ENCODE results near the gene ANKRD23.
"Not testable (repeated sequence)": the region's sequence is repeated elsewhere in the genome, so short reads cannot be mapped to it uniquely, and the experiment has no call there.

ANKRD23 gene

GRCh38 chr2:96843538-96844268 lies at the start of gene ANKRD23:
ANKRD23 (minus strand) TSS chr2:96844021; CDS start chr2:96843992, 29 bp downstream.
- no peak for DNase-seq

DNA sequence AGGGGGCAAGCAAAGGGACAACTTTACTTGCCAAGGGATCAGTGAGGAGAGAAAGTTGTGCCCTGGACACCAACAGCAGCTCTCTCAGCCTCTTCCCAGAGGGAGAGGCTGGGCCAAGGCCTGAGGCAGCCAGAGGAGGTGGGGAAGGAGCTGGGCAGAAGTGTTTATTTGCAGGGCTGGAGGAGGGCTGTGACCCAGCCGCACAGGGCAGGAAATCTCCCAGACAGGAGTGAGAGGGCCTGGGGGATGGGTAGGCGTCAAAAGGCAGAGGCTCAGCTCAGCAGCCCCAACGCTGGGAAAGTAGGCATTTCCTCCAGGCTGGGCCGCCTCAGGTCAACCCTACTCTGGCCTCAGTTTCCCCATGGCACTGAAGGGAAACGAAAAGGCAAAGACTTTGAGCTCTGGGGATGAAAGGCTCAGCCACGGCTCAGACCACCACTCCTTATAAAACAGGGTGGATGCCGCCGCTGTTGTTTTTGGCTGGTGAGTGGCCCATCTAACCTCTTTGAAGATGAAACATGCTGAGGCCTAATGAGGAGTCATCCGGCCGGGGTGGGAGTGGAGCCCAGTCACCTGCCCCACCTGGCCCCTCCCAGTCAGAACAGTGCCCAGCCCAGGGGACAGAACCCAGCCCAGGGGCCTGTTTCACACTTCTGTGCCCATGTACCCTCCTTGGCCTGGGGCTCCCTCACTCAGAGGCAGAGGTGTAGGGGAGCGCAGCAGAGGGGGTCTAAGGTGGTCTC lies 47.9 kb upstream of the ANKRD23 start:
- DNase-seq = no peak

- no peak for DNase-seq
Measured at GRCh38 chr2:96890726-96891385, 47.0 kb upstream of the ANKRD23 start.

DNA sequence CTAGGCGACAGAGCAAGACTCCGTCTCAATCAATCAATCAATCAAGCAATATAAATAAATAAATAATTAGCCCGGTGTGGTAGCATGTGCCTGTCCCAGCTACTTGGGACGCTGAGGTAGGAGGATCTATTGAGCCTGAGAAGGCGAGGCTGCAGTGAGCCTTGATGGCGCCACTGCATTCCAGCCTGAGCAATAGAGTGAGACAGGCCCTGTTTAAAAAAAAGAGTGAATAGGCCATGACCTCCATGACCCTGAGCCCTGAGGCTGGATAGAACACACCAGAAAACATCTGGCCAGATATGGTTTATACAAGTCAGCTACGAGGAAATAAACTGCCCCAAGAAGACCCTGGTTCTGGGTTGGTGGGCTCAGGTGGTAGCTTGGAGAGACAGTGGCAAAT lies 46.4 kb upstream of the ANKRD23 start:
- DNase-seq = no peak

- not testable (repeated sequence) for DNase-seq
Measured at GRCh38 chr2:96889502-96889901, 45.7 kb upstream of the ANKRD23 start.

DNA sequence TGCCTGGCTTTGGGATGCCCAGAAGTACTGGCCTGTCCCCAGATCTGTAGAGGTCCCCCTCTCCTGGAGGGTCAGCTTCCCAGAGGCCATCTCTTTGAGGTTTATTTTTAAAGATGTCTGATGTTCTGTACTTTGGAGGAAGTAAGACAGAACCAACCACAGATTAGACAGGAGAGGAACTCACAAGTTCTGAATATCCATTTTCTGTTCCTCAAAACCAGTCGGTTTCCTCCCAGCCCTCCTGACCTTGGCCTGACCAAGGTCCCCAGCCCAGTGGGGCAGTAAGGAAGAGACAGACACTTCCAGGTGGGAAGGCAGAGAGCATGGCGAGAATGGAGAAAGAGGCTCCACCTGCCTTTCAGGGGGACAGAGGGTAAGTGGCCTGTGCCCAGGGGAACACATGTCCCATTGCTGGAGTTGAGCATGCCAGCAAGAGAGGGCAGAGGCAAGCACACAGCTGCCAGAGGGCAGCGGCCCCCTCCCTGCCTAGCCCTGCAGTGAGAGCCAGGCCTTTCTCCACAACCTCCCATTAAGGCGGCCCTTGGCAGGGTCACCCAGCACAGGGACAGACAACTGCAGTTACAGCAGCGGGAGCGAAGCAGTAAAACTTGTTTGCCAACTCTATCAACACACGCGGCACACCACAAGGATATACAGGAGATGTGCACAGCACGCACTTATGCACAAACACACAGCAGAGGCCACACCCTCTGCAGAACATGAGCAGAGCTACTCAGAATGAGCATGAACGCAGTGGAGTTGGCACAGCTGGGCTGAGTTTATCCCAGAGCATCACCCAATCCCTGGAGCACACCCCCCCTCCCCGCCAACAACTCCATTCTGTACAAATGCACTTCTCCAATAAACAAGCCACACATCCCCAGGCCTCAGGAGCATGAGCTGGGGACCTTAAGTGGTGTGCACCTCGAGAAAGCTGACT lies 44.5 kb upstream of the ANKRD23 start:
- no peak for DNase-seq

GRCh38 chr2:96887493-96888012 lies 43.7 kb upstream of the ANKRD23 start:
- DNase-seq = no peak

DNA sequence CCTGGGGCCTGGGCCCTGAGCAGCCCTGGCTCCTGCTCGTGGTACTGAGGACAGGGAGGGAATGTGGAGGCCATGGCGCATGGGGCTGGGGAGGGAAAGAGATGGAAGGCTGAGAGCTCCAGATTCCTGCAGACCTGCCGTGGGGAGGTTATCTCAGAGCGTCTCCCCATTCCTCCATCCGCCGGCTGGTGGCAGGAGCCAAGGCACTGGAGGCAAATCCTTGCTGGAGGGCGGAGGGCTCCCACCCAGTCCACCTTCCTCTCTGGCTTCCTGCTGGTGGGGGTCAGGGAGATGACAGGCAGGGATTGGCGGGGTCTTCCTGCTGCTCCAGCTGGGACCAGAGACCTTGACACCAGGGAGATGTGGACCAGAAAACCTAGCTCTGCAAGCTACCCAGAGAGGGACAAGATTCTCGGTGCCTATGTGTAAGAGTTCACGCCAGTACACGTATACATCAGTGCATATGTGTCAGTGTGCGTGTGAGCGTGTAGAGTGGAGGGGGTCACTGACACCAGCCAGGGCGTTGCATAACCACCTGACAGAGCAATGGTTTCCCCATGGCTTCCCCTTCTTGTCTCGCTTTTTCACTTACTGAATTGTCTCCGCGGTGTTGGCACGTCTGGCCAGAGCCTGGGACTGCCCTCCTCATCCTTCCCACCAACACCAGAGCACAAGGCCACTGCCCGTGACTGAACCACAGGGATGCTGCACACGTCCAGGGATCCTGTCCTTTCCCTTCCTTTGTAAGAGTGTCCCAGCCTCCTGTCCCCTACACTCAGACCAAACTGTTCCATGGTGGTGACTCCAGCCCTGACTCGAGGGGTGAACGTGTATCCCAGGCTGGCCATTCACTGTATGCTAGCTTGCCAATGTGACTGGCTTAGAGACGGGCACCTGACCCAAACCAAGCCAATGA lies 41.9 kb upstream of the ANKRD23 start:
- no peak for DNase-seq

GRCh38 chr2:96884299-96885094 lies 40.7 kb upstream of the ANKRD23 start:
- DNase-seq = no peak

GRCh38 chr2:96883306-96883705 lies 39.5 kb upstream of the ANKRD23 start:
- DNase-seq = no peak

- no peak for DNase-seq
Measured at GRCh38 chr2:96882906-96883305, 39.1 kb upstream of the ANKRD23 start.

- DNase-seq = no peak
Measured at GRCh38 chr2:96882230-96882629, 38.4 kb upstream of the ANKRD23 start.

GRCh38 chr2:96881349-96882195 lies 37.8 kb upstream of the ANKRD23 start:
- DNase-seq = no peak

DNA sequence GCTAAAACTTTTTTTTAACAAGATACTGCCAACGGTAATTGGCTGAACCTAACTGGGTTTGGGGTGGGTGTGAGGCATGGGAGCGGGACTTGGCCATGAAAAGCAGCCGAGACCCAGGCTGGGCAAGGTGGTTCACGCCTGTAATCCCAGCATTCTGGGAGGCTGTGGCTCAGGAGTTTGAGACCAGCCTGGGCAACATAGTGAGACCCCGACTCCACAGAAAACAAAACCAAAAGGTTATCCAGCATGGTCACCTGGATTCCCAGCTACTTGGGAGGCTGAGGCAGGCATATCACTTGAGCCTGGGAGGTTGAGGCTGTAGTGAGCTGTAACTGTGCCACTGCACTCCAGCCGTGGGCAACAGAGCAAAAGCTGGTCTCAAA lies 37.1 kb upstream of the ANKRD23 start:
- no peak for DNase-seq

- no peak for DNase-seq
Measured at GRCh38 chr2:96879545-96880040, 35.8 kb upstream of the ANKRD23 start.

DNA sequence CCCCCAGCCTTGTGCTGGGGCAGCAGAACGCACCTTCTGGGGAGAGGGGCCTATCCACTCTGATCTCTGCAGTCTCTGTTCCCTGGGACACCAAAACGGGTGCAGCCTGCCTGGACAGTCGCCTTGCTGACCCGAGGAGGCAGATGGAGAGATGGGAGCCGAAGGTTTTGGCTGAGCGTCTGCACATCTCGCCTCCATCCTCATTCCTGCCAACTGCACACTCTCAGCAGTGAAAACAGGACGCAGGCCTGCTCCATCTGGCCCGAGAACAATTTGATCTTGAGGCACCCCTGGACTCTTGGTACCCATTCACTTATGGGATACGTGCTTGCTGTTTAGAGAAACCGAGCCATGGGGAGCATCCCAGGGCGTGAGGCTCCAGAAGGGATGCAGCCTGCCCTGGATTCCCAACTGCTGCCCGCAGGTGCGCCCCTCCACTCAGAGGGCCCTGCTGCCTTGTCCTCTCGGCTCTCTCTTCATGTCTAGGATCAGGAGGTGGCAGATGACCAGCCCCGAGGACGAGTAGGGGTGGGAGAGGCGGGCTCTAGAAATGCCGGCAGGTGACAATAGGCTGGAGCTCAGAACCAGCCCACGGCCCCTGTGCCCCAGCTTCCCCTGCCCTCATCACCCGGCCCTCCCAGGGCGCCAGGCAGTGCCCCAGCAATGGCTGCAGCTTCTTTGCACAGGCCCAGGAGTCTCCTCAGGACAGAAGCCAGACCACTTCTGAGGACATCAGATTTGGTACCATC lies 35.1 kb upstream of the ANKRD23 start:
- DNase-seq = no peak

- no peak for DNase-seq
Measured at GRCh38 chr2:96878171-96878570, 34.4 kb upstream of the ANKRD23 start.

DNA sequence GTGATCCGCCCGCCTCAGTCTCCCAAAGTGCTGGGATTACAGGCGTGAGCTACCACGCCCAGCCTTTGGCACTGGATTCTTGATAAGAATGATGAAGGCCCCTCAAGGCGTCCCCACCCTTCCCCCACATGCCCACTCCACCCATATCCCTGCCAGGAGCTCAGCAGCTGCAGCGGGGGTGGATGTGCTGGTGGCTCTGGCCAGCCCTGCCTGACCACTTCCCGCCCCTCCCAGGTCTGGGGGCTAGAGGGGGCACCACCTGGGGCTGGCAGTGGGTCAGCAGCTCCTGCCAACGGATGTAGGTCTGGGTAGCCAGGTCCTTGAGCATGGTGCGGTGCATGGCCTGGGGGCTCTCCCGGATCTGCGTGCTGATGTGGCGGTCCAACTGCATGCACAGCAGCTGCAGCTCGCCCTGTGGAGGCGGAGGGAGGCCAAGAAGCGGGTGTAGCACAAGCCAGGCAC lies 33.8 kb upstream of the ANKRD23 start:
- DNase-seq = no peak
